Left kidney (tissue), 2 donors: ENCODE data around the gene TMEM248. TPM values are rescaled to one million over a fixed set of nuclear protein-coding genes. Genes with fewer than 3 reads are reported as not detected.
"Not testable (repeated sequence)": the region's sequence is repeated elsewhere in the genome, so short reads cannot be mapped to it uniquely, and the experiment has no call there.

Experiments used
- DNase-seq: peaks from one replicate; pipeline ENCODE4 v3.0.0-alpha.2; 2013
- polyA plus RNA-seq: library from polyadenylated mRNA; unstranded; fragments of 120-200 nt; gene quantifications from one replicate; pipeline ENCODE4 v1.2.1, GENCODE V29; 2013; ENCODE audit not compliant: insufficient read length

TMEM248 gene
- polyA plus RNA-seq, 1 donor = 83.9 TPM

DNA sequence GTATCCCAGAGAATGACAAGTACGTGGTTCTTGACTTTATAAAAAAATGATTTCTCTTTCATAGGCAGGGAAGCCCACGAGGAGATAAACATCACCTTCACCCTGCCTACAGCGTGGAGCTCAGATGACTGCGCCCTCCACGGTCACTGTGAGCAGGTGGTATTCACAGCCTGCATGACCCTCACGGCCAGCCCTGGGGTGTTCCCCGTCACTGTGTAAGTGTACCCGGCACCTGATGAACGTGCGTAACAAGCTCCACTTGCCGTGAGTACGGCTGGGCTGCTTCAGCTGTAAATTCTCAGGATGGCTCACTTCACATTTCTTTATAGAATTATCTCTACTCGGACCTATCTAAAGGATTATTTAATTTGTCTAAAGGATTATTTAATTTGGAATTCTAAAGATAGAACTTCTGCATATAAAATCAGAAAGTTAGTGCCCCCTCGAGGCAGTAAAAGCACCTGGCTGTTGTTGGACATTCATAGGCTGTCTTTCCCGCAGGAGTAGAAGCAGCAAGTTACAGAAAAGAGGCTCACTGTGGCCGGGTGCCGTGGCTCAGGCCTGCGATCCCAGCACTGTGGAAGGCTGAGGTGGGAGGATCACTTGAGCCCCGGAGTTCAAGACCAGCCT is 27.6 kb downstream of the TMEM248 start:
- DNase-seq = no peak

GRCh38 chr7:66950311-66950710 is 29.3 kb downstream of the TMEM248 start:
- DNase-seq = no peak

- DNase-seq = no peak
Measured at GRCh38 chr7:66950763-66951162, 29.7 kb downstream of the TMEM248 start.

GRCh38 chr7:66952343-66953043 is 31.5 kb downstream of the TMEM248 start:
- no peak for DNase-seq

DNA sequence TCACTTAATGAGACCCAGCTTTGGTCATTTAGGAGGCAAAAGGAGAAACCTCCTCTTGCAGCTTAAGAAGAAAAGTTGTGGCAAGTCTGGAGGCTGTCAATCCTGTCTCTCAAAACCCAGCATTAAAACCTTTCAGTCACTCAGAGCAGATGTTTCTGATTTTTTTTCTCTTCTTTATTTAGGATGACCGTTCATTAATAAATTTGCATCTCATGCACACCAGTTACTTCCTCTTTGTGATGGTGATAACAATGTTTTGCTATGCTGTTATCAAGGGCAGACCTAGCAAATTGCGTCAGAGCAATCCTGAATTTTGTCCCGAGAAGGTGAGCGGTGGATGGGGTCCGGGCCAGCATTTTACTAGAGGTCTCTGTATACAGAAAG is 32.0 kb downstream of the TMEM248 start:
- DNase-seq = no peak

GRCh38 chr7:66957595-66958290 is 36.7 kb downstream of the TMEM248 start:
- no peak for DNase-seq

DNA sequence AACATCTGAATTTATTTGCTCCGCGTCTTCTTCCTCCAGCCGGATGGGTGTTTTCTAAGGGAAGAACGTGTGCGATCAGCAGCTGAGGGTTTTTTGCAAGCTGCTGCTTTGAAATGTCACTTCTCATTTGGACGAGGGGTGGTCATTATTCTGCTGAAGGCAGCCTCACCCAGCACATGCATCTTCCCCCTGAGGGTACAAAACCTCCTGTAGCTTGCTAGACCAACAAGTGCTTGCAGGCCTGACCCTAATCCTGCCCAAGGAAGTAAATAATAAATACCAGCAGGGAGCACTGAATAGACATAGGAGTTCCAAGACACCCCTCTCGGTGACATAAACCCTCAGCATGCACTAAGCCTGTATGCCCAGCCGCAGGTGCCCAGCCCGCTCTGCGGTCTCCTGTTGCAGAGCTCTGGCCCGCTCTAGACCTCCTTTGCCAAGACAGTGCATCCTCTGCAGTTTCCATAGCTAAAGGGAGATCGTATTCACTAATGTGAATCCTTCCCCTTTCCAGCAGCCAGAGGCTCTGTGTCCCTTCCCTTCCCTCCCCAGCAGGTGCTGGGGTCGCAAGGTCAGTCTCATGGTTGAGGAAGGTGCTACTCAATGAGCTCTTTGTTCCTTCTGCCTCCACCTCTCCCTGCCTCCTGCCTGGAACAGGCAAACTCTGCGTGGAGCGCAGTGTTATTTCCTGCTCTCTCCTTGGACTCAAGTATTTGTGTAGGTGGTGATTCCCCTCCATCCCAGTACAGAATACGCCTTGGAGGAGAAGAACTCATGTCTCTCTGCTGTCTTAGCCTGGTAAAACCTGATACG is 37.7 kb downstream of the TMEM248 start:
- DNase-seq = no peak

DNA sequence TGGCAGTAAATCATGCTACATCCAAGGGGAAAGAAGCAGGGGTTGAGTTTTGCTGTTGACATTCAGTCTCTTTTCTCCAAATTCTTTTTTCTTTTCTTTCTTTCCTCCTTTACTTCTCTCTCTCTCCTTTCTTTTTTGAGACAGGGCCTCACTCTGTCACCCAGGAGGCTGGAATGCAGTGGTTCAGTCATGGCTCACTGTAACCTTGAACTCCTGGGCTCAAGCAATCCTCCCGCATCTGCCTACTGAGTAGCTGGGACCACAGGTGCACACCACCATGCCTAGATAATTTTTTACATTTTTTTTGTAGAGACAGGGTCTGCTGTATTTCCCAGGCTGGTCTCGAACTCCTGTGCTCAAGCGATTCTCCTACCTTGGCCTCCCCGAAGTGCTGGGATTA is 39.2 kb downstream of the TMEM248 start:
- no peak for DNase-seq

DNA sequence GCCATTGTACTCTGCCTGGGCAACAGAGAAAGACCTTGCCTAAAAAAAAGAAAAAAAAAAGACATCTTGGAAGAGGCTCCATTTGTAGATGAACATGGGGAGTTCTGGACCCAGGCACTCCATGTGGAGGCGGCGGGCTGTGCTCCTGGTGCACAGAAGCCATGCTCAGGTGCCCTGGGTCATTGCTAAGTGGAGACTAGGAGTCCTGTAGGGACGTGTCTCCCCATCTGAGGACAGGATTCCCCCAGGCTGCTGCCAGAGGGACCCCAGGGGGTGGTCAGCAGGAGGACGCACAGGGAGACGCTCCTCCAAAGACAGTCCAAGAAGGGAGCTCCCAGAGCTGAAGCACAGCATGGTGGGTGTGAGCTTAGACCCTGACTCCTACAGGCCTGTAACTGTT is 40.1 kb downstream of the TMEM248 start:
- no peak for DNase-seq

DNA sequence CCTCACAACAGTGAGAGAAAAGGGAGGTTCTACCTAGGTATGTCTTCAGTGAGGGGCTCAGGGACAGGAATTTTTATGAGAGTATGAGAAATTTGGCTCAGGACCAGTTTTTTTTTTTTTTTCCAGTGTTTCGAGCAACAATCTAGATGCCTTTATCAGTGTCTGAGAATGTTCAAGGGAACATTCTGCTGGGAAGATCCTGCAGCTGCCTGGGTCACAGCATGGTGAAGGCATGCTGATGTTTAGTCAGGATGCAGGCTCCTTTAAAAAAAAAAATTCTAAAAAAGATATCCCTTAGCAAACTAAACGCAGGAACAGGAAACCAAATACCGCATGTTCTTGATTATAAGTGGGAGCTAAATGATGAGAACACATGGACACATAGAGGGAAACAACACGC is 43.4 kb downstream of the TMEM248 start:
- no peak for DNase-seq

DNA sequence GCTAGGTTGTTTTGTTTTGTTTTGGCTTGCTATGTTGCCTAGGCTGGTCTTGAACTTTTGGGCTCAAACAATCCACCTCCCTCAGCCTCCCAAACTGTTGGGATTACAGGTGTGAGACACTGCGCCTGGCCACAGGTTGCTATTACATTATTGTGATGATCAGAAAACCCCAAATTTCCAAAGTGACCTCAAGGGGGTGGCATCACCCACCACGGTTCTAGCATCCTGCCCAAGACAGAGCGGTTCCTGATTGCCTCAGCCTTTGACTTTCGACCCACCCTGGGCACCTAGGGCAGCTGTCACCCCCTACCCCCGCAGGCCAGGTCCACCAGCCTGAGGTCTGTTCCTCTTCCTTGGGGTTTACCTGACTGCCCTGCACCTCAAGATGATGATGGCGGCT is 46.0 kb downstream of the TMEM248 start:
- DNase-seq = no peak

- not testable (repeated sequence) for DNase-seq
Measured at GRCh38 chr7:66969001-66969400, 48.0 kb downstream of the TMEM248 start.

- DNase-seq = no peak
Measured at GRCh38 chr7:66970310-66970709, 49.3 kb downstream of the TMEM248 start.

DNA sequence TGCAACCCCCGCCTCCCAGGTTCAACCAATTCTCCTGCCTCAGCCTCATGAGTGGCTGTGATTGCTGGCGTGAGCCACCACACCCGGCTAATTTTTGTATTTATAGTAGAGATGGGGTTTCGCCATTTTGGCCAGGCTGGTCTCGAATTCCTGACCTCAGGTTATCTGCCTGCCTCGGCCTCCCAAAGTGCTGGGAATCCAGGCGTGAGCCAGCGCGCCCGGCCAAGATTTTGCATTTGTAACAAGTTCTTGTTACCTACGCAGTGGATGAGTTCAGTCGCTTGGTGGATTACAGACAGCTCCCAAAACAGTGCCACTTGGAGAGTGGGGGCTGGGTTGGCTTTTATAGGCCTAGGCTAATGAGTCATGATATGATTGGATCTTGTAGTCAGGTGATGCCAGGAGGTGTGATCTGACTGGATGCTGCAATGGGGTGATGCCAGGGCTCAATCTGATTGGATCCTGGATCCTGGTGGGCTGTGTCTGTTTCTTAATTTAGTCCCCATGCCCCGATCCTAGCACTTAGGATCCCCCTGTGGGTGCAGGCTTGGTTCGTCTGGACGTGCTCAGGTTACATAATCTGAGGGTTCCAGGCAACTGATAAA is 54.1 kb downstream of the TMEM248 start:
- no peak for DNase-seq

DNA sequence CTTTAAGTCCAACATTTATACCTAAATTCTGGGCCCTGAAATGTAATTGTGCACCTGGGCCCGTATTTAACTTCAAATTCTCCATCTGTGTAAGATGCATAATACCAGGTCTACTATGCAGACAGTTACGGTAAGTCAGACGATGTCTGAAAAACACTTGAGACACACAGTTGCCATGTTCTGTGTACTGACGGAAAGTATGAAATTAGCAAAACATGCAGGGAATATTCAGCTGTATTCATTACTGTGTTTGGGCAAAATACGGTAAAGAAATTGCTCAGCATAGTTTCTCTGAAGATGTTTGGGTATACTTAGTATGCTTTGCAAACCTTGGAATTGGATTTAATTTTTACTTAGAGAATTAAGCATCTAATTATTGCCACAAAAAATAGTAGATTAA is 57.3 kb downstream of the TMEM248 start:
- not testable (repeated sequence) for DNase-seq

DNA sequence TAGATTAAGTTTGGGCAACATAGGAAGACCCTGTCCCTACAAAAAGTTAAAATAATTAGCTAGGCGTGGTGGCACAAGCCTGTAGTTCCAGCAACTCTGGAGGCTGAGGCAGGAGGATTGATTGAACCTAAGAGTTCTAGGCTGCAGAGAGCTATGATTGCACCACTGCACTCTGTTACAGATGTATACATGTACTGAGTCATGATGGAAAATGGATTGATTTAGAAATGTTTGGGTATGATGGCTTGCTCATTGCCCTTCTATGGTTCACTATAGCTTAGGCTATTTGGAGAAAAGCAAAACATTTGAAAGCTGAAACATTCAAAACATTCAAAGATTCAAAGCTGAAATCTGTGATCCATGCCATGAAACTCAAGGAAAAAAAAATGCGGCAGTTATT is 58.0 kb downstream of the TMEM248 start:
- DNase-seq = not testable (repeated sequence)

- not testable (repeated sequence) for DNase-seq
Measured at GRCh38 chr7:66980336-66980735, 59.3 kb downstream of the TMEM248 start.

- DNase-seq = not testable (repeated sequence)
Measured at GRCh38 chr7:66989552-66989951, 68.5 kb downstream of the TMEM248 start.

GRCh38 chr7:66994051-66994450 is 73.0 kb downstream of the TMEM248 start:
- DNase-seq = not testable (repeated sequence)

DNA sequence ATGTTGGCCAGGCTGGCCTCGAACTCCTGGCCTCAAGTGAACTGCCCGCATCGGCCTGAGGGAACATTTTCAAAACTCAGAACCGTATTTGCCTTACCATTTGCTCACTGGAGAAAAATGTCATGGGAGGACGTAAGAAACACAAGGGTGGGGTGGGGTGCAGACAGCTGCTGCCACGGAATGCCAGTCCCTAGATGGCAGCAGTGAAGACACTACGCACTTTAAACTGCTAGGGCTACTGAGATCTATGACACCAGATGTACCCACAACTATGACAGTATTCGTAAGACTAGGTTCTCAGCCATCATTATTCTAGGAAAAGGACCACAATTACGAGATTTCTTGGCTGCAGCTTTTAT is 73.6 kb downstream of the TMEM248 start:
- peak; percentile 29 for DNase-seq

DNA sequence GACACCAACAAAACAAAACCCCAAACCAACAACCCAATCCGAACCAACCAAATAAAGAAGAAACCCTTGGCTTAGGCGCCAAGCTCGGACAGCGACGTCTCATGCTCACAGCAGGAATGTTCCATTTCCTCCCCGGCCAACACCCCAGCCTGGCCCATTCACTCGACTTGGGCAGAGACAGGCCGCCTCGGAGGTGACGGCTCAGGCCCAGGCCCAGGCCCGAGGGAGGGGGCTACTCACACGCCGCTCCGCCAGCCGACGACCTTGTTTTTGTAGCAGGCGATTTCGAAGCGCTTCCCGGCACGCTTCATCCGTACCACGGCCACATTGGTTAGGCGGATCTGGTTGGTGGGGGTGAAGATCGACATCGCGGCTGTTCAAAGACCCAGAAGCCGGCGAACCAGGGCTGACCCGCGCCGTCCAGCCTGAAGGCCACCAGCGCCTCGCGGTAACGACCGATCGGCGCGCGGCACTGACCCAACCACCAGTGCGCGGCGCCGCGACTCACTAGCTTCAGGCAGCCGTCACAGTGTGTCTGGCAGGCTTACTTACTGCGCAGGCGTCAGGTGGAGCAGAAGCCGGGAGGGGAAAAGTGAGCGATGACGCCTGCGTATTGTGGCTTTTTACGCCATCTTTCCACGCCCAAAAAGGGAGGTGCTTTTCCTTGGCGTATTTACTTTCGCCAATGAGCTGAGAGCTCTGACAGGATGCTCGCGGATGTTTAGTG is 74.2 kb downstream of the TMEM248 start, which contains the start of gene SBDS:
TSS of gene SBDS (minus strand) at position 537 of the 727 bp plus-strand sequence. CDS start at position 368, 169 bp downstream.
- DNase-seq = peak; percentile 97
